A204.1 (cell line): ENCODE results near the gene PNLIPRP3.
A peak's percentile ranks its signal among the peaks of the same experiment; 100 is the strongest.

Experiments used
- FAIRE-seq: peaks from 2 replicates; lab custom pipeline; 2012; peaks lifted over from hg19 to GRCh38; lab: Jason Lieb, UNC

Gene PNLIPRP3

GRCh38 chr10:116511365-116511764 is 83.7 kb downstream of the PNLIPRP3 start:
- FAIRE-seq: no peak

- FAIRE-seq: peak; percentile 92
Measured at GRCh38 chr10:116521424-116522290, 94.0 kb downstream of the PNLIPRP3 start.

GRCh38 chr10:116522803-116523381 is 95.2 kb downstream of the PNLIPRP3 start:
- FAIRE-seq: no peak

- FAIRE-seq: no peak
Measured at GRCh38 chr10:116524736-116525135, 97.1 kb downstream of the PNLIPRP3 start.

GRCh38 chr10:116526219-116526618 is 98.6 kb downstream of the PNLIPRP3 start:
- no peak for FAIRE-seq
